Activated CD8-positive, alpha-beta T cell treated with anti-CD3 and anti-CD28 coated beads for 36 hours (primary cell): ENCODE results near the gene CFP. TPM values are rescaled to one million over a fixed set of nuclear protein-coding genes. Genes with fewer than 3 reads are reported as not detected.

Source experiments
- ATAC-seq: fragments of 200-7000 bp; cut with Tn5 transposase; one replicate; pipeline ENCODE4 v1.10.0; 2021; ENCODE audit warnings: mild to moderate bottlenecking, moderate library complexity
- CTCF ChIA-PET: fragments of 350-600 bp; sonication (Branson Sonifier 250); formaldehyde crosslinking; loops from one replicate; lab custom pipeline; 2021; ENCODE audit warnings: antibody characterized with exemption; lab: Charles Lee
- POLR2A ChIA-PET: fragments of 350-600 bp; sonication (Branson Sonifier 250); formaldehyde crosslinking; loops from one replicate; lab custom pipeline; 2021; ENCODE audit warnings: antibody characterized with exemption; lab: Charles Lee
- DNase-seq: peaks from one replicate; pipeline ENCODE4 v3.0.0-alpha.2; 2020
- H3K27ac Mint-ChIP-seq: one replicate; pipeline ENCODE4 v1.8.0; 2021; ENCODE audit warnings: mild to moderate bottlenecking, mixed read lengths
- H3K27me3 Mint-ChIP-seq: one replicate; pipeline ENCODE4 v1.8.0; 2021; ENCODE audit warnings: mixed read lengths
- H3K36me3 Mint-ChIP-seq: one replicate; pipeline ENCODE4 v1.8.0; 2021; ENCODE audit warnings: low read depth, mixed read lengths
- H3K4me1 Mint-ChIP-seq: one replicate; pipeline ENCODE4 v1.8.0; 2021; ENCODE audit warnings: low read depth, mixed read lengths
- H3K4me3 Mint-ChIP-seq: one replicate; pipeline ENCODE4 v1.8.0; 2021; ENCODE audit warnings: mild to moderate bottlenecking, moderate library complexity, mixed read lengths
- H3K9me3 Mint-ChIP-seq: one replicate; pipeline ENCODE4 v1.8.0; 2021; ENCODE audit warnings: mixed read lengths
- intact Hi-C: fragments of 100-400 bp; cut with micrococcal nuclease; formaldehyde crosslinking; loops from one replicate; pipeline ENCODE4 v1.10.0; 2022
- total RNA-seq, 2 experiments: library from RNA; stranded (reverse); gene quantifications; one replicate each; pipeline ENCODE4 v1.2.3, GENCODE V29; 2021
- TF ChIP-seq, protein P1 (sequence below): fragments of 200-600 bp; IDR thresholded peaks from one replicate; pipeline ENCODE4 v1.8.0; 2022; ENCODE audit warnings: antibody characterized with exemption, mild to moderate bottlenecking

Gene CFP
- total RNA-seq, 2 experiments from 2014 or later = 1.6 to 2.1 TPM

DNA sequence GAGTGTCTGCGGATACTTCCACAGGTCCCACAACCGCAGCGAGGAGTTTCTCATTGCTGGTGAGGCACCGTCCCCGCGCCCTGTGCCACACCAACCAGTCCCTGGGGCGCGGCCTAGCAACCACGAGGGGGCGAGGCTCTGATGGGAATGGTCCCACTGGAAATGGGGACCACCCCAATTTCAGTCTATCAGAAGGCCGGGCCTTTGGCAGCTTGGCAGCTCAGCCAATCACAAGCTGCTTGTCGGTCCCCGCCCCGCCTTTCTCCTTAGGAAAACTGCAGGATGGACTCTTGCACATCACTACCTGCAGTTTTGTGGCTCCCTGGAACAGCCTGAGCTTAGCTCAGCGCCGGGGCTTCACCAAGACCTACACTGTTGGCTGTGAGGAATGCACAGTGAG lies 44.5 kb downstream of the CFP start:
- H3K27me3 Mint-ChIP-seq = no peaks in the 10 kb centered on the region
- no peak overlapping the region for H3K27ac Mint-ChIP-seq
- no peak overlapping the region for H3K4me3 Mint-ChIP-seq
- DNase-seq (no peak), ATAC-seq (no peak)
- ChIA-PET POLR2A (no interaction called here), CTCF (no interaction called here)
- no peaks in the 10 kb centered on the region for H3K36me3 Mint-ChIP-seq
- H3K4me1 Mint-ChIP-seq = peaks cover 28% of the 10 kb centered on the region
- H3K9me3 Mint-ChIP-seq = no peaks in the 10 kb centered on the region
- intact Hi-C loops = no loop called here
- TF ChIP-seq, protein P1, sequence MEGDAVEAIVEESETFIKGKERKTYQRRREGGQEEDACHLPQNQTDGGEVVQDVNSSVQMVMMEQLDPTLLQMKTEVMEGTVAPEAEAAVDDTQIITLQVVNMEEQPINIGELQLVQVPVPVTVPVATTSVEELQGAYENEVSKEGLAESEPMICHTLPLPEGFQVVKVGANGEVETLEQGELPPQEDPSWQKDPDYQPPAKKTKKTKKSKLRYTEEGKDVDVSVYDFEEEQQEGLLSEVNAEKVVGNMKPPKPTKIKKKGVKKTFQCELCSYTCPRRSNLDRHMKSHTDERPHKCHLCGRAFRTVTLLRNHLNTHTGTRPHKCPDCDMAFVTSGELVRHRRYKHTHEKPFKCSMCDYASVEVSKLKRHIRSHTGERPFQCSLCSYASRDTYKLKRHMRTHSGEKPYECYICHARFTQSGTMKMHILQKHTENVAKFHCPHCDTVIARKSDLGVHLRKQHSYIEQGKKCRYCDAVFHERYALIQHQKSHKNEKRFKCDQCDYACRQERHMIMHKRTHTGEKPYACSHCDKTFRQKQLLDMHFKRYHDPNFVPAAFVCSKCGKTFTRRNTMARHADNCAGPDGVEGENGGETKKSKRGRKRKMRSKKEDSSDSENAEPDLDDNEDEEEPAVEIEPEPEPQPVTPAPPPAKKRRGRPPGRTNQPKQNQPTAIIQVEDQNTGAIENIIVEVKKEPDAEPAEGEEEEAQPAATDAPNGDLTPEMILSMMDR = no peak

DNA sequence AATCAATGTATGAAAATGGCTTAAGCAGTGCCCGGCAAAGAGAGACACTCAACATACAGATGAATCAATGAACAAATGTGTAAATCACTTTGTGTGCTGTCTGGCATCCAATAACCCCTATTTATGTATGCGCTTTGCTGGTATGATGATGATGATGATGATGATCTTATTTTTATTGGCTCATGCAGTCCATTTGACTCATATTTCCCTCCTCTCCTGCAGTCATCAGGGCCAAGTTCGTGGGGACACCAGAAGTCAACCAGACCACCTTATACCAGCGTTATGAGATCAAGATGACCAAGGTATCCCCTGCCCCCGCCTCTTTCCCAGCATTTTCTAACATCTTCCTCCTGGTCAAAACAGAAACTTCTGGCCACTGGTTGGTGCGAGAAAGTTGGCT lies 45.0 kb downstream of the CFP start:
- intact Hi-C loops = no loop called here
- POLR2A ChIA-PET = no interaction called here
- ATAC-seq (no peak), DNase-seq (no peak)
- H3K4me1 Mint-ChIP-seq = peaks cover 31% of the 10 kb centered on the region
- H3K4me3 Mint-ChIP-seq = no peak overlapping the region
- CTCF ChIA-PET = no interaction called here
- H3K9me3 Mint-ChIP-seq = no peaks in the 10 kb centered on the region
- no peaks in the 10 kb centered on the region for H3K27me3 Mint-ChIP-seq
- no peak overlapping the region for H3K27ac Mint-ChIP-seq
- H3K36me3 Mint-ChIP-seq = no peaks in the 10 kb centered on the region
- TF ChIP-seq, protein P1 = no peak

DNA sequence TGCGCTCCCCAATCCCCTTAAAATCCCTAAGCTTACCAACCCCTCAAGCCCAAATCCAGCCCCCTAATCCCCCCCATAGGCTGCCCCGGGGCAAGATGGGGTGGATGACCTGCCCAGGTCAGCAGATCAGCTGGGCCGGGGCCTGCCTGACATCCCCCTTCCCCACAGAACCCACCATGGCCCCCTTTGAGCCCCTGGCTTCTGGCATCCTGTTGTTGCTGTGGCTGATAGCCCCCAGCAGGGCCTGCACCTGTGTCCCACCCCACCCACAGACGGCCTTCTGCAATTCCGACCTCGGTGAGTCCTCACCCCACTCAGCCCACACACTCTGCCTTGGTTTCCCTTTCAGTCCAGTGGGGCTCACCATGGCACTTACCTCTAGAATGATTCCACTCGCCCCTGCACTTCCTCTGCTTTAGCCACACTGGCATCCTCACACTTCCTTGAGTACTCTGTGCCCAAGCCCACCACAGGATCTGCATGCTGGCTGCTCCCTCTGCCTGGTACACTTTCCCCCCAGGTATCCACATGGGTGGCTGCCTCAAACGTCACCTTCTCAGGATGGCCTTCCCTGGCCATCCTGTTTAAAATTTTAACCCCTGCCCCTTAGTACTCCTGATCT lies 46.4 kb downstream of the CFP start:
- ChIA-PET CTCF (no interaction called here), POLR2A (no interaction called here)
- intact Hi-C loops = no loop called here
- TF ChIP-seq, protein P1 = no peak
- DNase-seq (no peak), ATAC-seq (no peak)
- Mint-ChIP-seq H3K4me1 (peaks cover 40% of the 10 kb centered on the region), H3K9me3 (no peaks in the 10 kb centered on the region), H3K27me3 (no peaks in the 10 kb centered on the region), H3K36me3 (no peaks in the 10 kb centered on the region), H3K4me3 (no peak overlapping the region), H3K27ac (no peak overlapping the region)

DNA sequence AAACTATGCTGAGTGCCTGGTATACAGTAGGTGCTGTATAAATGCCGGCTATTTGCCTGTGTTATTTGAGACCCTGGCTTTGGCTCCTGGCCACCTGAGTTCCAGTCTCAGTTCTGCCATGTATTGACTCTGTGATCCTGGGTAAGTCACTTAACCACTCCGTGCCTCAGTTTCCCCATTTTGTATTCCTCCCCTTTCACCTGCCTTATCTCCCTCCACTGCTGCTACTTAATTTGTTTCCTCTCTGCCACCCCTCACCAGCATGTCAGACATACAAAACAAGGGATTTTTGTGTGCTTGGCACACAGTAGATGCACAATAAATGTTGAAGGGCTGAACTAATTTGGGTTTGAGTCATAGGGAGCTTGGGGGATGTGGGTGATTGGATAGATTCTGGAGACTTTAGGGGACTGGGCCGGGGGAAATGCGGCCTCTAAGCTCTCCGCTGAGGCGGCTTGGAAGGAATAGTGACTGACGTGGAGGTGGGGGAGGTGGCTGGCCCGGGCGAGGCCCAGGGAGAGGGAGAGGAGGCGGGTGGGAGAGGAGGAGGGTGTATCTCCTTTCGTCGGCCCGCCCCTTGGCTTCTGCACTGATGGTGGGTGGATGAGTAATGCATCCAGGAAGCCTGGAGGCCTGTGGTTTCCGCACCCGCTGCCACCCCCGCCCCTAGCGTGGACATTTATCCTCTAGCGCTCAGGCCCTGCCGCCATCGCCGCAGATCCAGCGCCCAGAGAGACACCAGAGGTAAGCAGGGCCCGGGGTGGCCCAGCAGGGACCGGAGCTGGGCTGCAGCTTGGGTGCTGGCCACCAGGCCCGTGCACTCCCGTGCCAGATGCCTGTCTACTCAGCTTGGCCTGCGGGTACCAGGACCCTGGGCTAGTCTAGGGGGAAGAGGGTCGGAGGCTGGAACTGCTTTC lies 47.7 kb downstream of the CFP start, which contains the start of gene TIMP1:
TSS of gene TIMP1 (plus strand) at position 706 of the 917 bp plus-strand sequence. CDS start 980 bp downstream, outside the sequence.
- no peaks in the 10 kb centered on the region for H3K36me3 Mint-ChIP-seq
- DNase-seq (peak; percentile 93), ATAC-seq (peak; percentile 91)
- ChIA-PET CTCF (interaction anchor here (1.4 kb wide), 1 partner anchor 47 kb away, joined by 3 read pairs; no protein-coding TSS in a partner anchor), POLR2A (interaction anchor here (0.6 to 1.4 kb wide), 3 partner anchors 11 to 42 kb away, joined by 3 to 6 read pairs (median 3); no protein-coding TSS in a partner anchor)
- peak within 1 kb of the TSS; percentile 35 for H3K27ac Mint-ChIP-seq
- peak within 1 kb of the TSS; percentile 47 for H3K4me3 Mint-ChIP-seq
- intact Hi-C loops = no loop called here
- TF ChIP-seq, protein P1 = no peak
- no peaks in the 10 kb centered on the region for H3K9me3 Mint-ChIP-seq
- peaks cover under 1% of the 10 kb centered on the region for H3K27me3 Mint-ChIP-seq
- peaks cover 39% of the 10 kb centered on the region for H3K4me1 Mint-ChIP-seq

DNA sequence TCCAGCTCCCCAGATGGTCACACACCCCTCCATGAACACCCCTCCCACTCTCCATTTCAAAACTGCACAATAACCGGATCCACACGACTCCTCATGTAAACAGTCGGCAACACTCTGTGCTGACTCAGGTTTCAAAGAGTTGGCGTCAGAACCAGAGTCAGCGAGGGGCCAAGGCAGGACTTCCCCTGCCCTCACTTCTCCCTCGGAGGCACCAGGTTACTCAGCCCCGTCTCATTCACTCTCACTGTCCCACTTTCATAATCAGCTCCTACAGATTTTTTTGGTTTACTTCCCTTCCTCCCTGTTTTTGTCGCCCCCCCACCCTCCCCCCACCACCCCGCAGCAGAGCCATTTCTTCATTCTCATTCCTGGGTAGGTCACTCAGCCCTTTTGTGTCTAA lies 50.2 kb downstream of the CFP start:
- ChIA-PET POLR2A (interaction anchor here (1.3 kb wide), 1 partner anchor 18 kb away, joined by 3 read pairs; the partner anchor contains the start of gene ARAF), CTCF (no interaction called here)
- H3K4me1 Mint-ChIP-seq = peaks cover 37% of the 10 kb centered on the region
- no peak overlapping the region for H3K4me3 Mint-ChIP-seq
- DNase-seq (peak; percentile 51), ATAC-seq (peak; percentile 57)
- no peaks in the 10 kb centered on the region for H3K9me3 Mint-ChIP-seq
- peaks cover 2% of the 10 kb centered on the region for H3K27me3 Mint-ChIP-seq
- TF ChIP-seq, protein P1 = no peak
- no peak overlapping the region for H3K27ac Mint-ChIP-seq
- intact Hi-C loops = no loop called here
- H3K36me3 Mint-ChIP-seq = no peaks in the 10 kb centered on the region
